Neural cell (in vitro differentiated cells): Measurements from ENCODE around the gene UBAP1L. TPM values are rescaled to one million over a fixed set of nuclear protein-coding genes. Genes with fewer than 3 reads are reported as not detected.
A peak's percentile ranks its signal among the peaks of the same experiment; 100 is the strongest.

Experiments
- H2AFZ ChIP-seq: fragments of 200-600, 300-800 bp; sonication (generic), shearing (Covaris generic); 2 replicates; pipeline ENCODE4 v1.6.0; 2014; ENCODE audit warnings: low read depth, mild to moderate bottlenecking, antibody characterized with exemption, low read length, moderate library complexity
- H3F3A ChIP-seq: fragments of 200-600 bp; shearing (Covaris generic); 2 replicates; pipeline ENCODE4 v1.6.1; 2016; ENCODE audit warnings: mild to moderate bottlenecking, moderate library complexity, mixed read lengths, antibody characterized with exemption, low read length; ENCODE audit not compliant: insufficient read depth, poor library complexity, severe bottlenecking
- H3K27ac ChIP-seq: fragments of 200-600, 300-800 bp; sonication (generic), shearing (Covaris generic); 2 replicates; pipeline ENCODE4 v1.5.1; 2014; ENCODE audit warnings: mild to moderate bottlenecking, low read length, moderate library complexity
- H3K27me3 ChIP-seq: fragments of 300-800, 200-600 bp; sonication (generic), shearing (Covaris generic); 2 replicates; pipeline ENCODE4 v1.6.0; 2014; ENCODE audit warnings: mild to moderate bottlenecking, low read depth, low read length, moderate library complexity; ENCODE audit not compliant: insufficient read depth
- H3K36me3 ChIP-seq: fragments of 300-800, 200-600 bp; sonication (generic), shearing (Covaris generic); 2 replicates; pipeline ENCODE4 v1.5.1; 2014; ENCODE audit warnings: mild to moderate bottlenecking, antibody characterized with exemption, low read length, moderate library complexity; ENCODE audit not compliant: insufficient read depth
- H3K4me2 ChIP-seq: fragments of 300-800, 200-600 bp; sonication (generic), shearing (Covaris generic); 2 replicates; pipeline ENCODE4 v1.6.0; 2014; ENCODE audit warnings: mild to moderate bottlenecking, low read length
- H3K4me3 ChIP-seq: fragments of 300-800, 200-600 bp; sonication (generic), shearing (Covaris generic); 2 replicates; pipeline ENCODE4 v1.5.1; 2014; ENCODE audit warnings: mild to moderate bottlenecking, low read length, moderate library complexity
- H3K79me2 ChIP-seq: fragments of 200-600 bp; shearing (Covaris generic); replicated peaks from 2 replicates; pipeline ENCODE4 v1.6.0; 2014; ENCODE audit warnings: mild to moderate bottlenecking, low read length, moderate library complexity; ENCODE audit not compliant: insufficient read depth
- H3K9ac ChIP-seq: fragments of 300-800, 200-600 bp; sonication (generic), shearing (Covaris generic); 2 replicates; pipeline ENCODE4 v1.6.1; 2016; ENCODE audit warnings: mild to moderate bottlenecking, low read length, mixed read lengths
- H3K9me2 ChIP-seq: fragments of 200-600 bp; shearing (Covaris generic); 2 replicates; pipeline ENCODE4 v1.6.1; 2016; ENCODE audit warnings: mild to moderate bottlenecking, low read length, mixed read lengths; ENCODE audit not compliant: insufficient read depth
- H3K9me3 ChIP-seq: fragments of 200-600, 300-800 bp; sonication (generic), shearing (Covaris generic); 2 replicates; pipeline ENCODE4 v1.6.1; 2016; ENCODE audit warnings: mild to moderate bottlenecking, mixed run types, low read length, moderate library complexity, mixed read lengths
- H4K20me1 ChIP-seq: fragments of 200-600 bp; shearing (Covaris generic); 2 replicates; pipeline ENCODE4 v1.6.1; 2016; ENCODE audit warnings: mild to moderate bottlenecking, mixed run types; ENCODE audit not compliant: insufficient read depth
- EP300 ChIP-seq: fragments of 450-650 bp; conservative IDR thresholded peaks from 2 replicates; pipeline ENCODE4 v1.6.1; 2014; ENCODE audit warnings: antibody characterized with exemption, mild to moderate bottlenecking, moderate library complexity; ENCODE audit not compliant: poor library complexity, severe bottlenecking
- EZH2 ChIP-seq: fragments of 200-600, 300-800 bp; shearing (Covaris generic), sonication (generic); IDR thresholded peaks from 2 replicates; pipeline ENCODE4 v1.6.1; 2014; ENCODE audit warnings: antibody characterized with exemption, low read length, borderline replicate concordance, mild to moderate bottlenecking; ENCODE audit not compliant: insufficient read depth, poor library complexity, severe bottlenecking
- MXI1 ChIP-seq: fragments of 450-650 bp; conservative IDR thresholded peaks from 2 replicates; pipeline ENCODE4 v1.6.1; 2014; ENCODE audit warnings: antibody characterized with exemption, mild to moderate bottlenecking; ENCODE audit not compliant: poor library complexity, severe bottlenecking
- POLR2AphosphoS5 ChIP-seq: IDR thresholded peaks from 2 replicates; pipeline ENCODE4 v1.6.1; 2012
- RAD21 ChIP-seq: fragments of 450-650 bp; conservative IDR thresholded peaks from 2 replicates; pipeline ENCODE4 v1.6.1; 2014; ENCODE audit warnings: antibody characterized with exemption, mild to moderate bottlenecking, moderate library complexity
- REST ChIP-seq: IDR thresholded peaks from 2 replicates; pipeline ENCODE4 v1.6.1; 2012; ENCODE audit warnings: borderline replicate concordance
- SMC3 ChIP-seq: fragments of 450-650 bp; conservative IDR thresholded peaks from 2 replicates; pipeline ENCODE4 v1.6.1; 2014; ENCODE audit warnings: antibody characterized with exemption, mild to moderate bottlenecking, moderate library complexity; ENCODE audit not compliant: poor library complexity
- TAF1 ChIP-seq: IDR thresholded peaks from 2 replicates; pipeline ENCODE4 v1.6.1; 2012; ENCODE audit warnings: low read depth
- polyA plus RNA-seq: library from polyadenylated mRNA; depleted of rRNA; stranded (reverse); fragments of >200 nt; gene quantifications from 2 replicates; pipeline ENCODE4 v1.2.3, GENCODE V29; 2014
- TF ChIP-seq, protein P1 (sequence below): fragments of 450-650 bp; IDR thresholded peaks from 2 replicates; pipeline ENCODE4 v1.5.1; 2014; ENCODE audit warnings: antibody characterized with exemption, mild to moderate bottlenecking, moderate library complexity; ENCODE audit not compliant: poor library complexity, severe bottlenecking

Gene UBAP1L
- polyA plus RNA-seq, 1 donor from 2014 or later: 10.3 TPM

GRCh38 chr15:65049418-65049840, 65.6 kb downstream of the UBAP1L start:
- Histone ChIP-seq H3K79me2 (no peaks in the 10 kb centered on the region), H3K27ac (no peak overlapping the region), H4K20me1 (no peaks in the 10 kb centered on the region), H3K27me3 (no peaks in the 10 kb centered on the region), H3K36me3 (no peaks in the 10 kb centered on the region), H3K4me3 (peak overlapping the region; percentile 61), H3K9me2 (no peaks in the 10 kb centered on the region), H3K9me3 (no peaks in the 10 kb centered on the region), H2AFZ (no peak overlapping the region), H3F3A (no peaks in the 10 kb centered on the region), H3K9ac (no peak overlapping the region), H3K4me2 (peak overlapping the region; percentile 65)
- TF ChIP-seq TAF1: no peak
- peak; percentile 72 for TF ChIP-seq POLR2AphosphoS5
- TF ChIP-seq, protein P1, sequence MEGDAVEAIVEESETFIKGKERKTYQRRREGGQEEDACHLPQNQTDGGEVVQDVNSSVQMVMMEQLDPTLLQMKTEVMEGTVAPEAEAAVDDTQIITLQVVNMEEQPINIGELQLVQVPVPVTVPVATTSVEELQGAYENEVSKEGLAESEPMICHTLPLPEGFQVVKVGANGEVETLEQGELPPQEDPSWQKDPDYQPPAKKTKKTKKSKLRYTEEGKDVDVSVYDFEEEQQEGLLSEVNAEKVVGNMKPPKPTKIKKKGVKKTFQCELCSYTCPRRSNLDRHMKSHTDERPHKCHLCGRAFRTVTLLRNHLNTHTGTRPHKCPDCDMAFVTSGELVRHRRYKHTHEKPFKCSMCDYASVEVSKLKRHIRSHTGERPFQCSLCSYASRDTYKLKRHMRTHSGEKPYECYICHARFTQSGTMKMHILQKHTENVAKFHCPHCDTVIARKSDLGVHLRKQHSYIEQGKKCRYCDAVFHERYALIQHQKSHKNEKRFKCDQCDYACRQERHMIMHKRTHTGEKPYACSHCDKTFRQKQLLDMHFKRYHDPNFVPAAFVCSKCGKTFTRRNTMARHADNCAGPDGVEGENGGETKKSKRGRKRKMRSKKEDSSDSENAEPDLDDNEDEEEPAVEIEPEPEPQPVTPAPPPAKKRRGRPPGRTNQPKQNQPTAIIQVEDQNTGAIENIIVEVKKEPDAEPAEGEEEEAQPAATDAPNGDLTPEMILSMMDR: no peak
- peak; percentile 13 for TF ChIP-seq SMC3
- peak; percentile 32 for TF ChIP-seq REST
- peak; percentile 83 for TF ChIP-seq MXI1
- TF ChIP-seq EP300: peak; percentile 58
- no peak for TF ChIP-seq EZH2
- TF ChIP-seq RAD21: no peak

DNA sequence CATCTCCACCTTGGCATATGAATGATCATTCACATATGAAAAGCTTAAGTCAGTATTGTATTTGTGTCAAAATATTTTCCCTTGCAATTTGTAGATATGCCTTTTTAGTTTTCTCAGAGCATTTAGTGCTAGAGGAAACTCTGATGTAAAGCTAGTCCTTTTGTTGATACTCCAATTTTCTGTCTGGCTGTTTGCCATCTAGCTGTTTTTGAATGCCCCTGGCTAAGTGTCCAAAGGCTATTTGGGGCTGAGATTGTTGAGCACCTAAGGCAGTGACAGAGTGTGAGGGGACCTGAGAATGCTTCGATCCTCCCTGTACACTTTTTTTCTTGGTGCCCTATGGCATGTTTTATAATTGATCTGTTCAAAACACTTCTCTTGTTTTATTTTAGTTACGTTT, 66.8 kb downstream of the UBAP1L start:
- no peak overlapping the region for H3K27ac ChIP-seq
- H2AFZ ChIP-seq: no peak overlapping the region
- H3K9me3 ChIP-seq: no peaks in the 10 kb centered on the region
- no peaks in the 10 kb centered on the region for H3K36me3 ChIP-seq
- H3K79me2 ChIP-seq: no peaks in the 10 kb centered on the region
- no peaks in the 10 kb centered on the region for H3K9me2 ChIP-seq
- no peaks in the 10 kb centered on the region for H3F3A ChIP-seq
- TF ChIP-seq, protein P1: no peak
- no peak for TF ChIP-seq MXI1
- TF ChIP-seq EP300: no peak
- no peak for TF ChIP-seq TAF1
- no peak for TF ChIP-seq REST
- no peak for TF ChIP-seq EZH2
- TF ChIP-seq SMC3: no peak
- no peak for TF ChIP-seq POLR2AphosphoS5
- no peak for TF ChIP-seq RAD21
- no peaks in the 10 kb centered on the region for H4K20me1 ChIP-seq
- H3K9ac ChIP-seq: no peak overlapping the region
- H3K4me3 ChIP-seq: no peak overlapping the region
- no peak overlapping the region for H3K4me2 ChIP-seq
- H3K27me3 ChIP-seq: no peaks in the 10 kb centered on the region
